HEK293 (cell line): ENCODE results near the gene PLEKHO2.

Source experiments
- CTCF ChIA-PET: fragments of 350-600 bp; formaldehyde crosslinking; extraction: SDS; loops from one replicate; lab custom pipeline; 2021; ENCODE audit warnings: antibody characterized with exemption; lab: Yijun Ruan, JAX
- POLR2A ChIA-PET: fragments of 300-600 bp; formaldehyde crosslinking; extraction: SDS; loops from one replicate; lab custom pipeline; 2020; ENCODE audit warnings: antibody characterized with exemption, inconsistent platforms; lab: Yijun Ruan, JAX
- H3K27ac ChIP-seq: fragments of 200-500 bp; sonication (Bioruptor generic); 2 replicates; pipeline ENCODE4 v1.5.1; 2014; ENCODE audit warnings: low read depth, low read length, control low read depth, inconsistent platforms; ENCODE audit errors: extremely low read depth
- H3K36me3 ChIP-seq, 2 experiments: fragments of 200-500 bp in 1 of 2; sonication (Bioruptor generic) in 1 of 2; 1 replicate in 1 of 2; 2 replicates in 1 of 2; pipeline ENCODE4 v1.5.1; 2014 to 2017; ENCODE audit warnings: inconsistent platforms in 2 of 2, low read length in 2 of 2; ENCODE audit not compliant: control insufficient read depth in 2 of 2, insufficient read depth in 1 of 2
- H3K4me1 ChIP-seq: fragments of 200-500 bp; sonication (Bioruptor generic); 2 replicates; pipeline ENCODE4 v1.5.1; 2014; ENCODE audit warnings: mild to moderate bottlenecking, low read length, inconsistent platforms; ENCODE audit not compliant: control insufficient read depth, insufficient read depth
- H3K4me3 ChIP-seq: 2 replicates; pipeline ENCODE4 v1.5.1; 2011; ENCODE audit warnings: low read depth, mild to moderate bottlenecking, control low read depth, low read length, moderate library complexity
- H3K9me3 ChIP-seq: fragments of 200-500 bp; sonication (Bioruptor generic); 2 replicates; pipeline ENCODE4 v1.5.1; 2014; ENCODE audit warnings: low read depth, low read length, inconsistent platforms; ENCODE audit not compliant: control insufficient read depth, insufficient read depth
- OSR2 ChIP-seq: fragments of 450-650 bp; formaldehyde crosslinking; IDR thresholded peaks from 2 replicates; pipeline ENCODE4 v1.5.1; 2016; ENCODE audit warnings: missing biosample characterization, missing genetic modification characterization
- PRDM2 ChIP-seq: fragments of 450-650 bp; formaldehyde crosslinking; IDR thresholded peaks from 2 replicates; pipeline ENCODE4 v1.5.1; 2016; ENCODE audit warnings: missing biosample characterization, missing genetic modification characterization, borderline replicate concordance
- REST ChIP-seq: fragments of 450-650 bp; formaldehyde crosslinking; IDR thresholded peaks from 2 replicates; pipeline ENCODE4 v1.5.1; 2016; ENCODE audit warnings: missing biosample characterization, missing genetic modification characterization
- WT1 ChIP-seq: fragments of 450-650 bp; formaldehyde crosslinking; IDR thresholded peaks from 2 replicates; pipeline ENCODE4 v1.5.1; 2016; ENCODE audit warnings: missing biosample characterization, missing genetic modification characterization
- ZFP37 ChIP-seq: fragments of 450-650 bp; formaldehyde crosslinking; IDR thresholded peaks from 2 replicates; pipeline ENCODE4 v1.5.1; 2016; ENCODE audit warnings: missing biosample characterization, missing genetic modification characterization
- ZIC2 ChIP-seq: fragments of 450-650 bp; formaldehyde crosslinking; IDR thresholded peaks from 2 replicates; pipeline ENCODE4 v1.5.1; 2016; ENCODE audit warnings: missing biosample characterization, missing genetic modification characterization
- ZNF132 ChIP-seq: fragments of 450-650 bp; formaldehyde crosslinking; IDR thresholded peaks from 2 replicates; pipeline ENCODE4 v1.5.1; 2017; ENCODE audit warnings: missing biosample characterization, missing genetic modification characterization, borderline replicate concordance
- ZNF16 ChIP-seq: fragments of 450-650 bp; formaldehyde crosslinking; IDR thresholded peaks from 2 replicates; pipeline ENCODE4 v1.5.1; 2016; ENCODE audit warnings: low read depth, missing biosample characterization, missing genetic modification characterization
- ZNF214 ChIP-seq: fragments of 450-650 bp; formaldehyde crosslinking; IDR thresholded peaks from 2 replicates; pipeline ENCODE4 v1.5.1; 2017; ENCODE audit warnings: missing biosample characterization, mild to moderate bottlenecking, missing genetic modification characterization, borderline replicate concordance
- ZNF221 ChIP-seq: fragments of 450-650 bp; formaldehyde crosslinking; IDR thresholded peaks from 2 replicates; pipeline ENCODE4 v1.5.1; 2017; ENCODE audit warnings: missing biosample characterization, missing genetic modification characterization, borderline replicate concordance
- ZNF514 ChIP-seq: fragments of 450-650 bp; formaldehyde crosslinking; IDR thresholded peaks from 2 replicates; pipeline ENCODE4 v1.5.1; 2016; ENCODE audit warnings: missing biosample characterization, missing genetic modification characterization
- ZNF560 ChIP-seq: fragments of 450-650 bp; formaldehyde crosslinking; IDR thresholded peaks from 2 replicates; pipeline ENCODE4 v1.5.1; 2017; ENCODE audit warnings: missing biosample characterization, missing genetic modification characterization, borderline replicate concordance
- ZNF639 ChIP-seq: fragments of 450-650 bp; formaldehyde crosslinking; IDR thresholded peaks from 2 replicates; pipeline ENCODE4 v1.5.1; 2016; ENCODE audit warnings: missing biosample characterization, missing genetic modification characterization

Gene PLEKHO2

GRCh38 chr15:64896371-64897069 is 54.8 kb downstream of the PLEKHO2 start (continued):
- TF ChIP-seq ZNF560 (tag by site-specific recombination) = no peak
- TF ChIP-seq, all 188 proteins: peak for 0

GRCh38 chr15:64897345-64897985 is 55.8 kb downstream of the PLEKHO2 start:
- no peaks in the 10 kb centered on the region for H3K4me1 ChIP-seq
- no peak overlapping the region for H3K4me3 ChIP-seq
- CTCF ChIA-PET = interaction anchor here (0.5 kb wide), 1 partner anchor 65 kb away, joined by 3 read pairs; no protein-coding TSS in a partner anchor
- H3K27ac ChIP-seq = no peak overlapping the region
- H3K9me3 ChIP-seq = no peaks in the 10 kb centered on the region
- TF ChIP-seq ZNF214 = no peak
- TF ChIP-seq ZNF514 (tag by site-specific recombination) = no peak
- no peak for TF ChIP-seq ZNF221 (tag by site-specific recombination)
- no peak for TF ChIP-seq PRDM2
- TF ChIP-seq REST = no peak
- no peak for TF ChIP-seq ZIC2
- TF ChIP-seq WT1 = no peak
- TF ChIP-seq OSR2 = no peak
- TF ChIP-seq ZNF639 (tag by site-specific recombination) = no peak
- no peak for TF ChIP-seq ZNF16
- TF ChIP-seq ZNF132 (tag by site-specific recombination) = no peak
- TF ChIP-seq ZFP37 (tag by site-specific recombination) = no peak
- no peaks in the 10 kb centered on the region for H3K36me3 ChIP-seq
- POLR2A ChIA-PET = no interaction called here
